Measurements from ENCODE around the gene CEP85L.

DNA sequence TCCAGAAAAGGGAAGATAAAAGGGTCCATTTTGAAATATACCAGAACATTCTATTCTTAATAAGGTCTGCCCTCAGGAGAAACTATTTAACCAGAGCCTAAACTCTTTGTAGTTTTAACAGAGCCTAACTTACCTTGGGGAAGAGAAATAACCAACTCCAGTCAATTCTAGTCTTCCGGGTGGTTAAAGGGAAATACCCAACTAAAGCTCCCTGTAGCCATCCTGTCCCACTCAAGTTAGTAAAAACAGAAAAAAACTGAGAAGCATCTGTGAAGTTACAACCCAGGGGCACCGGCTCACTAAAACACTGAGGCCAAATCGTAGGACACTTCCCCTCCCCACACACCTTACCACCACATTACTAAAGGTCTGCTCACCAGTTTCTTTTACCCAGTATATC lies 23.7 kb downstream of the CEP85L start:
- TF ChIP-seq, protein P1, sequence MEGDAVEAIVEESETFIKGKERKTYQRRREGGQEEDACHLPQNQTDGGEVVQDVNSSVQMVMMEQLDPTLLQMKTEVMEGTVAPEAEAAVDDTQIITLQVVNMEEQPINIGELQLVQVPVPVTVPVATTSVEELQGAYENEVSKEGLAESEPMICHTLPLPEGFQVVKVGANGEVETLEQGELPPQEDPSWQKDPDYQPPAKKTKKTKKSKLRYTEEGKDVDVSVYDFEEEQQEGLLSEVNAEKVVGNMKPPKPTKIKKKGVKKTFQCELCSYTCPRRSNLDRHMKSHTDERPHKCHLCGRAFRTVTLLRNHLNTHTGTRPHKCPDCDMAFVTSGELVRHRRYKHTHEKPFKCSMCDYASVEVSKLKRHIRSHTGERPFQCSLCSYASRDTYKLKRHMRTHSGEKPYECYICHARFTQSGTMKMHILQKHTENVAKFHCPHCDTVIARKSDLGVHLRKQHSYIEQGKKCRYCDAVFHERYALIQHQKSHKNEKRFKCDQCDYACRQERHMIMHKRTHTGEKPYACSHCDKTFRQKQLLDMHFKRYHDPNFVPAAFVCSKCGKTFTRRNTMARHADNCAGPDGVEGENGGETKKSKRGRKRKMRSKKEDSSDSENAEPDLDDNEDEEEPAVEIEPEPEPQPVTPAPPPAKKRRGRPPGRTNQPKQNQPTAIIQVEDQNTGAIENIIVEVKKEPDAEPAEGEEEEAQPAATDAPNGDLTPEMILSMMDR (IDR thresholded peaks at IDR 0.05; ENCODE audit: insufficient read depth, low read depth, low read length) = no peak
- no peak for TF ChIP-seq EZH2 (IDR thresholded peaks at IDR 0.05; ENCODE audit: insufficient read depth, low read length)
